SK-N-SH (cell line): ENCODE measurements around the gene RAB25. TPM values are rescaled to one million over a fixed set of nuclear protein-coding genes. Genes with fewer than 3 reads are reported as not detected.
"Not testable (repeated sequence)": the region's sequence is repeated elsewhere in the genome, so short reads cannot be mapped to it uniquely, and the experiment has no call there.

Experiments
- CTCF ChIA-PET: fragments of 300-600, 350-600 bp; formaldehyde crosslinking; extraction: SDS; loops from one replicate; lab custom pipeline; 2021; lab: Yijun Ruan, JAX
- POLR2A ChIA-PET: fragments of 350-600 bp; sonication (Branson Sonifier 250); formaldehyde crosslinking; extraction: SDS; loops from one replicate; lab custom pipeline; 2020; ENCODE audit warnings: antibody characterized with exemption, inconsistent platforms; lab: Yijun Ruan, JAX
- DNase-seq: peaks from one replicate; pipeline ENCODE4 v3.0.0; 2012
- H2AFZ ChIP-seq: fragments of 200-600 bp; sonication (generic); 2 replicates; pipeline ENCODE4 v1.8.1; 2016; ENCODE audit warnings: antibody characterized with exemption, mild to moderate bottlenecking, low read depth
- H3F3A ChIP-seq: fragments of 200-600 bp; sonication (generic); replicated peaks from 2 replicates; pipeline ENCODE3; 2016; ENCODE audit warnings: antibody characterized with exemption, mild to moderate bottlenecking; ENCODE audit not compliant: insufficient read depth
- H3K27ac ChIP-seq, 2 experiments: fragments of 200-500 bp in 1 of 2; fragments of 200-600 bp in 1 of 2; sonication (Bioruptor generic) in 1 of 2; sonication (generic), shearing (Covaris generic) in 1 of 2; 2 replicates each; pipeline versions ENCODE4 v1.5.1 to v1.6.1; 2014 to 2016; ENCODE audit warnings: low read depth in 2 of 2, inconsistent platforms in 1 of 2, low read length in 1 of 2, mild to moderate bottlenecking in 1 of 2, mixed read lengths in 1 of 2
- H3K27me3 ChIP-seq: fragments of 200-600 bp; sonication (generic), shearing (Covaris generic); 2 replicates; pipeline ENCODE4 v1.6.1; 2016; ENCODE audit warnings: mixed run types; ENCODE audit not compliant: insufficient read depth
- H3K36me3 ChIP-seq, 2 experiments: fragments of 200-500 bp in 1 of 2; fragments of 200-600 bp in 1 of 2; sonication (Bioruptor generic) in 1 of 2; sonication (generic) in 1 of 2; replicated peaks in 1 of 2; 2 replicates each; pipeline versions ENCODE3 to v1.5.1; 2014 to 2016; ENCODE audit warnings: low read length in 1 of 2, mild to moderate bottlenecking in 1 of 2; ENCODE audit not compliant: insufficient read depth in 2 of 2, control insufficient read depth in 1 of 2
- H3K4me1 ChIP-seq, 2 experiments: fragments of 200-500 bp in 1 of 2; fragments of 200-600 bp in 1 of 2; sonication (Bioruptor generic) in 1 of 2; sonication (generic), shearing (Covaris generic) in 1 of 2; 2 replicates each; pipeline versions ENCODE4 v1.5.1 to v1.6.1; 2014 to 2016; ENCODE audit warnings: low read depth in 1 of 2, low read length in 1 of 2, mixed run types in 1 of 2; ENCODE audit not compliant: insufficient read depth in 2 of 2, control insufficient read depth in 1 of 2
- H3K4me2 ChIP-seq: fragments of 200-600 bp; sonication (generic), shearing (Covaris generic); 2 replicates; pipeline ENCODE4 v1.6.1; 2017; ENCODE audit warnings: mixed run types
- H3K4me3 ChIP-seq, 2 experiments: fragments of 200-500 bp in 1 of 2; fragments of 200-600 bp in 1 of 2; sonication (Bioruptor generic) in 1 of 2; sonication (generic), shearing (Covaris generic) in 1 of 2; 2 replicates each; pipeline versions ENCODE4 v1.5.1 to v1.8.1; 2014 to 2016; ENCODE audit warnings: low read depth in 2 of 2, inconsistent platforms in 1 of 2, low read length in 1 of 2, mild to moderate bottlenecking in 1 of 2, mixed read lengths in 1 of 2, moderate library complexity in 1 of 2
- H3K79me2 ChIP-seq: fragments of 200-600 bp; sonication (generic); 2 replicates; pipeline ENCODE4 v1.8.1; 2017; ENCODE audit warnings: mild to moderate bottlenecking; ENCODE audit not compliant: insufficient read depth
- H3K9ac ChIP-seq: fragments of 200-600 bp; sonication (generic); 2 replicates; pipeline ENCODE4 v1.6.1; 2017; ENCODE audit warnings: mixed run types
- H3K9me2 ChIP-seq: fragments of 200-600 bp; sonication (generic); 2 replicates; pipeline ENCODE4 v1.6.1; 2017; ENCODE audit warnings: mixed run types
- H3K9me3 ChIP-seq: fragments of 200-600 bp; sonication (generic); 2 replicates; pipeline ENCODE4 v1.6.1; 2017; ENCODE audit warnings: mixed run types, mild to moderate bottlenecking, moderate library complexity
- H4K20me1 ChIP-seq: fragments of 200-600 bp; sonication (generic); 2 replicates; pipeline ENCODE4 v1.6.1; 2017; ENCODE audit warnings: mild to moderate bottlenecking, mixed run types; ENCODE audit not compliant: insufficient read depth
- ELF1 ChIP-seq: IDR thresholded peaks from 2 replicates; pipeline ENCODE4 v1.4.0; 2012
- FOSL2 ChIP-seq: IDR thresholded peaks from 2 replicates; pipeline ENCODE4 v1.4.0; 2012; ENCODE audit warnings: low read depth, mild to moderate bottlenecking, moderate library complexity, borderline replicate concordance
- FOXM1 ChIP-seq: IDR thresholded peaks from 2 replicates; pipeline ENCODE4 v1.4.0; 2012; ENCODE audit warnings: low read depth, mild to moderate bottlenecking
- GABPA ChIP-seq: IDR thresholded peaks from 2 replicates; pipeline ENCODE4 v1.4.0; 2012; ENCODE audit warnings: low read depth, mild to moderate bottlenecking
- GATA2 ChIP-seq: sonication (generic); formaldehyde crosslinking; IDR thresholded peaks from 2 replicates; pipeline ENCODE4 v1.5.0; 2020; ENCODE audit warnings: mild to moderate bottlenecking, missing genetic modification reagents
- JUND ChIP-seq: IDR thresholded peaks from 2 replicates; pipeline ENCODE4 v1.4.0; 2012
- MEF2A ChIP-seq: IDR thresholded peaks from 2 replicates; pipeline ENCODE4 v1.4.0; 2012; ENCODE audit warnings: low read depth, borderline replicate concordance
- MXI1 ChIP-seq: IDR thresholded peaks from 2 replicates; pipeline ENCODE4 v1.6.1; 2012; ENCODE audit warnings: mild to moderate bottlenecking, low read depth, low read length, improper control_type of control experiment
- NFIC ChIP-seq: IDR thresholded peaks from 2 replicates; pipeline ENCODE4 v1.4.0; 2012; ENCODE audit warnings: borderline replicate concordance
- PBX3 ChIP-seq: IDR thresholded peaks from 2 replicates; pipeline ENCODE4; 2012
- POLR2AphosphoS5 ChIP-seq: IDR thresholded peaks from 2 replicates; pipeline ENCODE4 v1.6.1; 2012; ENCODE audit warnings: low read depth, low read length
- RAD21 ChIP-seq: IDR thresholded peaks from 2 replicates; pipeline ENCODE4 v1.6.1; 2012; ENCODE audit warnings: mild to moderate bottlenecking, low read length
- RCOR1 ChIP-seq: fragments of 150-350 bp; IDR thresholded peaks from 2 replicates; pipeline ENCODE4 v1.6.1; 2017; ENCODE audit warnings: antibody characterized with exemption, low read length
- RXRA ChIP-seq: IDR thresholded peaks from 2 replicates; pipeline ENCODE4 v1.4.0; 2012; ENCODE audit warnings: low read depth, mild to moderate bottlenecking, borderline replicate concordance
- SIN3A ChIP-seq: IDR thresholded peaks from 2 replicates; pipeline ENCODE4 v1.6.1; 2012; ENCODE audit warnings: low read depth, mild to moderate bottlenecking, low read length, moderate library complexity, borderline replicate concordance
- SMC3 ChIP-seq: IDR thresholded peaks from 2 replicates; pipeline ENCODE4 v1.6.1; 2012; ENCODE audit warnings: low read depth, low read length, improper control_type of control experiment
- TAF1 ChIP-seq: IDR thresholded peaks from 2 replicates; pipeline ENCODE4 v1.6.1; 2012; ENCODE audit warnings: low read depth, mild to moderate bottlenecking, low read length, moderate library complexity, borderline replicate concordance
- TCF12 ChIP-seq: IDR thresholded peaks from 2 replicates; pipeline ENCODE4 v1.4.0; 2012
- TEAD4 ChIP-seq: IDR thresholded peaks from 2 replicates; pipeline ENCODE4 v1.4.0; 2012; ENCODE audit warnings: mild to moderate bottlenecking, borderline replicate concordance; ENCODE audit not compliant: insufficient read depth
- WGBS: methylation state at CpG from one replicate; pipeline ENCODE4 v1.1.6; 2017; ENCODE audit warnings: low lambda C conversion rate; 5-methylcytosine and 5-hydroxymethylcytosine counted together
- polyA plus RNA-seq, 3 experiments: library from polyadenylated mRNA; depleted of rRNA; stranded (reverse); fragments of >200 nt; gene quantifications; 2 replicates each; pipeline ENCODE4 v1.2.3, GENCODE V29; 2012

Gene RAB25
- polyA plus RNA-seq, 1 of the 3 experiments (the other 2 are of a cell fraction): not detected

GRCh38 chr1:156114919-156115513, 54.1 kb downstream of the RAB25 start:
- Histone ChIP-seq H3K4me2 (peak overlapping the region; percentile 95), H2AFZ (no peak overlapping the region), H3K9me3 (no peaks in the 10 kb centered on the region), H3K27ac (peak overlapping the region; percentile 80 to 100), H3K4me1 (peaks cover 32 to 49% of the 10 kb centered on the region in 2 experiments; a peak in 3 of 4 replicates), H3K9me2 (no peaks in the 10 kb centered on the region), H3K36me3 (peaks cover 0 to 38% of the 10 kb centered on the region in 2 experiments), H4K20me1 (peaks cover 54% of the 10 kb centered on the region), H3K4me3 (peak overlapping the region; percentile 74 to 94), H3K27me3 (no peaks in the 10 kb centered on the region), H3F3A (peaks cover 56% of the 10 kb centered on the region), H3K79me2 (peaks cover 63% of the 10 kb centered on the region), H3K9ac (peak overlapping the region; percentile 100)
- ChIA-PET CTCF (interaction anchor here (1.0 to 40.5 kb wide), 5 partner anchors 10 to 177 kb away, joined by 3 to 1559 read pairs (median 8); partner anchors contain the start of gene MEX3A), POLR2A (interaction anchor here (1.4 to 2.3 kb wide), 5 partner anchors 8 to 14 kb away, joined by 3 to 8 read pairs (median 6); no protein-coding TSS in a partner anchor)
- TF ChIP-seq SIN3A: peak; percentile 32; the same call in 1 of the 2 replicates
- TF ChIP-seq RXRA: no peak
- no peak for TF ChIP-seq RCOR1
- TF ChIP-seq NFIC: no peak
- 0 out of 2 replicates have a peak, but pooled peaks have one; percentile 1 for TF ChIP-seq ELF1
- no peak for TF ChIP-seq RAD21
- TF ChIP-seq MEF2A: no peak
- TF ChIP-seq FOSL2: no peak
- no peak for TF ChIP-seq FOXM1
- TF ChIP-seq POLR2AphosphoS5: no peak; the same call in 1 of the 2 replicates
- TF ChIP-seq TCF12: no peak
- no peak for TF ChIP-seq SMC3
- TF ChIP-seq JUND: no peak
- TF ChIP-seq TAF1: no peak
- TF ChIP-seq GABPA: no peak
- TF ChIP-seq PBX3: no peak; the same call in 1 of the 2 replicates
- TF ChIP-seq MXI1: 0 out of 2 replicates have a peak, but pooled peaks have one; percentile 3
- peak; percentile 70 for DNase-seq
- WGBS: under 1% methylated on average over 21 of the region's 49 CpGs

- H3K27me3 ChIP-seq: no peaks in the 10 kb centered on the region
- ChIA-PET POLR2A (interaction anchor here (0.9 to 1.4 kb wide), 2 partner anchors 9 to 13 kb away, joined by 3 to 4 read pairs; no protein-coding TSS in a partner anchor), CTCF (interaction anchor here (1.0 to 40.5 kb wide), 5 partner anchors 10 to 178 kb away, joined by 3 to 1559 read pairs (median 8); partner anchors contain the start of gene MEX3A)
- H3K4me1 ChIP-seq: peaks cover 39 to 52% of the 10 kb centered on the region in 2 experiments; a peak in 3 of 4 replicates
- peaks cover 55% of the 10 kb centered on the region for H3F3A ChIP-seq
- H3K4me3 ChIP-seq: peak overlapping the region; percentile 74 to 94
- H3K36me3 ChIP-seq: peaks cover 0 to 43% of the 10 kb centered on the region in 2 experiments
- DNase-seq: peak; percentile 64
- WGBS: under 1% methylated on average over 19 of the region's 19 CpGs
- peak overlapping the region; percentile 80 to 100 for H3K27ac ChIP-seq
- peak overlapping the region; percentile 100 for H3K9ac ChIP-seq
- peaks cover 62% of the 10 kb centered on the region for H4K20me1 ChIP-seq
- H3K4me2 ChIP-seq: peak overlapping the region; percentile 95
- H3K9me3 ChIP-seq: no peaks in the 10 kb centered on the region
- 0 out of 2 replicates have a peak, but pooled peaks have one; percentile 7 for TF ChIP-seq SIN3A
- no peak for TF ChIP-seq FOXM1
- peak; percentile 66 for TF ChIP-seq NFIC
- TF ChIP-seq ELF1: 0 out of 2 replicates have a peak, but pooled peaks have one; percentile 2
- TF ChIP-seq RXRA: peak; percentile 50; the same call in 1 of the 2 replicates
- TF ChIP-seq POLR2AphosphoS5: peak; percentile 10; the same call in 1 of the 2 replicates
- TF ChIP-seq GATA2: no peak
- 0 out of 2 replicates have a peak, but pooled peaks have one; percentile 35 for TF ChIP-seq TEAD4
- H3K9me2 ChIP-seq: no peaks in the 10 kb centered on the region
- no peak overlapping the region for H2AFZ ChIP-seq
- H3K79me2 ChIP-seq: peaks cover 70% of the 10 kb centered on the region
Observed at GRCh38 chr1:156115514-156116374, 54.8 kb downstream of the RAB25 start.

GRCh38 chr1:156116731-156117130, 55.8 kb downstream of the RAB25 start:
- peaks cover 80% of the 10 kb centered on the region for H3K79me2 ChIP-seq
- peaks cover 71% of the 10 kb centered on the region for H4K20me1 ChIP-seq
- POLR2A ChIA-PET, DNase-seq, H3K27me3 ChIP-seq, H3K9me2 ChIP-seq, H2AFZ ChIP-seq, H3K9me3 ChIP-seq: not testable (repeated sequence)
- peaks cover 63% of the 10 kb centered on the region for H3F3A ChIP-seq
- peak overlapping the region; percentile 74 to 94; a peak in 3 of 4 replicates for H3K4me3 ChIP-seq
- WGBS: 57% methylated on average over 4 of the region's 5 CpGs
- CTCF ChIA-PET: interaction anchor here (12.9 to 40.5 kb wide), 2 partner anchors 13 to 21 kb away, joined by 135 to 1559 read pairs; partner anchors contain the start of gene MEX3A
- peaks cover 49 to 57% of the 10 kb centered on the region in 2 experiments; a peak in 3 of 4 replicates for H3K4me1 ChIP-seq
- peaks cover 0 to 44% of the 10 kb centered on the region in 2 experiments for H3K36me3 ChIP-seq
- peak overlapping the region; percentile 100 for H3K9ac ChIP-seq
- H3K27ac ChIP-seq: peak overlapping the region in 1 of 2 experiments; percentile 100; a peak in 3 of 4 replicates
- peak overlapping the region; percentile 95 for H3K4me2 ChIP-seq
